Kidney (tissue), 14 donors: ENCODE results near the gene CRTC3. TPM values are rescaled to one million over a fixed set of nuclear protein-coding genes. Genes with fewer than 3 reads are reported as not detected.

Experiments used
- DNase-seq, 5 donors: peaks; one replicate each; pipeline ENCODE4 v3.0.0-alpha.2; 2013 to 2020
- FAIRE-seq: peaks from 2 replicates; lab custom pipeline; 2012; peaks lifted over from hg19 to GRCh38; lab: Jason Lieb, UNC
- H3K27ac ChIP-seq, 2 donors: one replicate each; pipeline ENCODE4 v1.7.0; 2013; ENCODE audit warnings: low read depth in 2 of 2, low read length in 2 of 2, inconsistent platforms in 1 of 2
- H3K27me3 ChIP-seq: one replicate; pipeline ENCODE4 v1.7.1; 2013; ENCODE audit warnings: low read length, inconsistent platforms; ENCODE audit not compliant: control insufficient read depth, insufficient read depth
- H3K36me3 ChIP-seq, 3 donors: one replicate each; pipeline versions ENCODE4 v1.7.0 to v1.7.1; 2013; ENCODE audit warnings: low read length in 3 of 3, control low read depth in 1 of 3, inconsistent platforms in 1 of 3; ENCODE audit not compliant: insufficient read depth in 3 of 3, control insufficient read depth in 2 of 3
- H3K4me1 ChIP-seq, 3 donors: one replicate each; pipeline versions ENCODE4 v1.7.0 to v1.7.1; 2013; ENCODE audit warnings: low read length in 3 of 3, inconsistent platforms in 1 of 3, low read depth in 1 of 3; ENCODE audit not compliant: control insufficient read depth in 2 of 3, insufficient read depth in 2 of 3
- H3K4me3 ChIP-seq, 3 donors: one replicate each; pipeline versions ENCODE4 v1.7.0 to v1.8.1; 2013; ENCODE audit warnings: low read length in 3 of 3, control low read depth in 1 of 3, inconsistent platforms in 1 of 3
- H3K9ac ChIP-seq, 3 donors: one replicate each; pipeline versions ENCODE4 v1.7.0 to v1.7.1; 2013; ENCODE audit warnings: low read length in 3 of 3, control low read depth in 1 of 3, inconsistent platforms in 1 of 3
- H3K9me3 ChIP-seq, 3 donors: one replicate each; pipeline versions ENCODE4 v1.7.0 to v1.7.1; 2013; ENCODE audit warnings: low read length in 3 of 3, control low read depth in 1 of 3, inconsistent platforms in 1 of 3; ENCODE audit not compliant: control insufficient read depth in 2 of 3, insufficient read depth in 1 of 3
- CTCF ChIP-seq: IDR thresholded peaks from 3 replicates; pipeline ENCODE4 v1.5.1; 2012; ENCODE audit warnings: mild to moderate bottlenecking, moderate library complexity, borderline replicate concordance; ENCODE audit not compliant: insufficient read depth; ENCODE audit errors: extremely low read depth
- intact Hi-C: fragments of 100-400 bp; cut with DNase I; formaldehyde crosslinking; loops from one replicate; pipeline ENCODE4 v1.11.1; 2022
- polyA plus RNA-seq: library from polyadenylated mRNA; stranded (reverse); fragments of 350-450 nt; fragmentation: Illumina TruSeq; extraction: RNeasy Lipid Tissue Mini Kit (QIAGEN cat#74804); gene quantifications from one replicate; pipeline ENCODE4 v1.2.3, GENCODE V29; 2014; ENCODE audit warnings: low read depth, low replicate concordance; ENCODE audit not compliant: insufficient read depth
- total RNA-seq: library from RNA; stranded (reverse); fragmentation: NEBNext Ultra II Directional; extraction: Animal tissue kit (Norgen Biotek cat#: 25700); gene quantifications from one replicate; pipeline ENCODE4 v1.2.1, GENCODE V29; 2021
- donor health status: control.
- donor health status: control.
- donor health status: control.
- donor health status: control.
- donor health status: control.
- donor health status: DM: yes; HTN: yes; CAD: no.
- donor health status: Normal renal cell carcinoma (clear cell type).

CRTC3 gene
- total and polyA plus RNA-seq, 2 donors from 2014 or later: 9.2 to 49.0 TPM

GRCh38 chr15:90642464-90643300 lies 113.0 kb downstream of the CRTC3 start:
- peaks cover 3 to 26% (median 12%) of the 10 kb centered on the region in 3 donors for H3K36me3 ChIP-seq
- H3K27me3 ChIP-seq: no peaks in the 10 kb centered on the region
- H3K27ac ChIP-seq: no peak overlapping the region
- no peak overlapping the region for H3K4me3 ChIP-seq
- FAIRE-seq (no peak), DNase-seq (peak in 1 of 5 donors; percentile 56)
- intact Hi-C loops: no loop called here
- H3K9ac ChIP-seq: no peak overlapping the region
- no peak for TF ChIP-seq CTCF
- H3K9me3 ChIP-seq: no peaks in the 10 kb centered on the region
- H3K4me1 ChIP-seq: no peaks in the 10 kb centered on the region

GRCh38 chr15:90643301-90643632 lies 113.5 kb downstream of the CRTC3 start:
- intact Hi-C loops: no loop called here
- no peak for FAIRE-seq
- no peak for TF ChIP-seq CTCF
- H3K27me3 ChIP-seq: no peaks in the 10 kb centered on the region
- H3K27ac ChIP-seq: no peak overlapping the region
- peaks cover 2% of the 10 kb centered on the region in 3 donors for H3K4me1 ChIP-seq
- no peak overlapping the region for H3K4me3 ChIP-seq
- H3K36me3 ChIP-seq: peaks cover 3 to 26% (median 12%) of the 10 kb centered on the region in 3 donors
- DNase-seq: peak in 1 of 5 donors; percentile 55
- H3K9ac ChIP-seq: no peak overlapping the region
- H3K9me3 ChIP-seq: no peaks in the 10 kb centered on the region

GRCh38 chr15:90644526-90644925 lies 114.8 kb downstream of the CRTC3 start:
- intact Hi-C loops: no loop called here
- Histone ChIP-seq H3K27ac (no peak overlapping the region), H3K9ac (no peak overlapping the region), H3K36me3 (peaks cover 3 to 26% (median 12%) of the 10 kb centered on the region in 3 donors), H3K9me3 (no peaks in the 10 kb centered on the region), H3K4me1 (peaks cover 3 to 5% (median 3%) of the 10 kb centered on the region in 3 donors), H3K27me3 (no peaks in the 10 kb centered on the region), H3K4me3 (no peak overlapping the region)
- DNase-seq (peak in 1 of 5 donors; percentile 16), FAIRE-seq (no peak)
- no peak for TF ChIP-seq CTCF
